Panc1 (cell line): ENCODE data around the gene FAM240B. TPM values are rescaled to one million over a fixed set of nuclear protein-coding genes. Genes with fewer than 3 reads are reported as not detected.

Experiments
- ATAC-seq: fragments of 200-7000 bp; cut with Tn5 transposase; 2 replicates; pipeline ENCODE4 v1.9.1; 2020; ENCODE audit warnings: mild to moderate bottlenecking, moderate library complexity
- BruUV-seq: library from RNA; stranded (reverse); fragments of 400-500 nt; replicated peaks from 2 replicates; lab custom pipeline; 2021; lab: Mats Ljungman, UMichigan
- CTCF ChIA-PET: fragments of 300-600 bp; sonication (Branson Sonifier 250); formaldehyde crosslinking; loops from one replicate; lab custom pipeline; 2022; ENCODE audit warnings: antibody characterized with exemption; lab: Charles Lee
- POLR2A ChIA-PET: fragments of 300-600 bp; sonication (Branson Sonifier 250); formaldehyde crosslinking; loops from one replicate; lab custom pipeline; 2022; ENCODE audit warnings: antibody characterized with exemption; lab: Charles Lee
- DNase-seq: peaks from one replicate; pipeline ENCODE4 v3.0.0-alpha.2; 2010; ENCODE audit warnings: low read depth, low spot score
- H3K27ac ChIP-seq: 2 replicates; pipeline ENCODE4 v1.5.1; 2011; ENCODE audit warnings: mild to moderate bottlenecking, low read length, inconsistent platforms
- H3K27me3 ChIP-seq: fragments of 200-500 bp; sonication (Bioruptor generic); 2 replicates; pipeline ENCODE4 v1.6.0; 2014; ENCODE audit warnings: low read length, inconsistent platforms; ENCODE audit not compliant: control insufficient read depth, insufficient read depth
- H3K36me3 ChIP-seq: fragments of 200-500 bp; sonication (Bioruptor generic); 2 replicates; pipeline ENCODE4 v1.5.1; 2014; ENCODE audit warnings: inconsistent platforms, mild to moderate bottlenecking, low read length, moderate library complexity; ENCODE audit not compliant: control insufficient read depth, insufficient read depth
- H3K4me1 ChIP-seq: 2 replicates; pipeline ENCODE4 v1.5.1; 2011; ENCODE audit warnings: inconsistent platforms, mild to moderate bottlenecking, low read length, moderate library complexity; ENCODE audit not compliant: control insufficient read depth, insufficient read depth
- H3K4me3 ChIP-seq, 2 experiments: 2 replicates each; pipeline ENCODE4 v1.5.1; 2011 to 2012; ENCODE audit warnings: low read depth in 2 of 2, low read length in 2 of 2, mild to moderate bottlenecking in 2 of 2, inconsistent platforms in 1 of 2, moderate library complexity in 1 of 2
- H3K9me3 ChIP-seq: fragments of 200-500 bp; sonication (Bioruptor generic); 2 replicates; pipeline ENCODE4 v1.5.1; 2014; ENCODE audit warnings: low read depth, mild to moderate bottlenecking, inconsistent platforms, low read length, moderate library complexity; ENCODE audit not compliant: control insufficient read depth, insufficient read depth
- CTCF ChIP-seq: fragments of 450-650 bp; IDR thresholded peaks from 2 replicates; pipeline ENCODE4 v1.5.1; 2017; ENCODE audit warnings: mild to moderate bottlenecking
- POLR2AphosphoS5 ChIP-seq: IDR thresholded peaks from 2 replicates; pipeline ENCODE4 v1.6.1; 2012; ENCODE audit warnings: mild to moderate bottlenecking, low read depth, low read length, moderate library complexity
- REST ChIP-seq, 2 experiments: IDR thresholded peaks; 2 replicates each; pipeline ENCODE4 v1.6.1; 2011 to 2012; ENCODE audit warnings: low read depth in 2 of 2, control low read depth in 1 of 2, low read length in 1 of 2, mild to moderate bottlenecking in 1 of 2, moderate library complexity in 1 of 2; ENCODE audit not compliant: insufficient read depth in 1 of 2
- SIN3A ChIP-seq: IDR thresholded peaks from 2 replicates; pipeline ENCODE4 v1.6.1; 2012; ENCODE audit warnings: low read depth, mild to moderate bottlenecking, low read length, moderate library complexity, borderline replicate concordance; ENCODE audit not compliant: insufficient read depth
- TCF7L2 ChIP-seq: IDR thresholded peaks from 2 replicates; pipeline ENCODE4 v1.6.1; 2011; ENCODE audit warnings: mild to moderate bottlenecking, low read depth, low read length, inconsistent platforms
- in situ Hi-C: cut with HindIII; loops from 2 replicates; pipeline ENCODE4 v1.10.0; 2016; ENCODE audit warnings: low sequenced_read_pairs, low pct_unique_long_range_greater_than_20kb
- intact Hi-C: fragments of 100-400 bp; cut with micrococcal nuclease; formaldehyde crosslinking; loops from one replicate; pipeline ENCODE4 v1.10.0; 2022; ENCODE audit not compliant: unreplicated experiment
- total RNA-seq: library from RNA; stranded (reverse); gene quantifications from one replicate; pipeline ENCODE4 v1.2.1, GENCODE V29; 2021; ENCODE audit not compliant: unreplicated experiment

FAM240B gene
- total RNA-seq, 1 experiment from 2014 or later, result not detected

- H3K4me3 ChIP-seq, result no peak overlapping the region
- intact Hi-C loops (loop anchor here (5.0 kb wide), 2 partner anchors 34 to 51 kb away; partner anchors contain the start of gene ANKRD18A), in situ Hi-C loops (no loop called here)
- TF ChIP-seq SIN3A, result no peak
- TF ChIP-seq TCF7L2, result no peak
- no peak for TF ChIP-seq CTCF
- TF ChIP-seq POLR2AphosphoS5, result no peak
- TF ChIP-seq REST (IDR thresholded peaks at IDR 0.05; ENCODE audit: insufficient read depth in 1 of 2, low read depth in 2 of 2, low read length in 1 of 2), result no peak
- CTCF ChIA-PET, result interaction anchor here (1.2 kb wide), 1 partner anchor 16 kb away, joined by 3 read pairs; no protein-coding TSS in a partner anchor
- no peak overlapping the region for H3K27ac ChIP-seq
- ATAC-seq, result no peak
- H3K27me3 ChIP-seq, result no peaks in the 10 kb centered on the region
- BruUV-seq, result no TSS peak
- H3K36me3 ChIP-seq, result no peaks in the 10 kb centered on the region
- no peaks in the 10 kb centered on the region for H3K9me3 ChIP-seq
- POLR2A ChIA-PET, result no interaction called here
- DNase-seq, result no peak
- H3K4me1 ChIP-seq, result peaks cover 5% of the 10 kb centered on the region; the same call in 1 of the 2 replicates
These were observed 46.3 kb downstream of the FAM240B start for GRCh38 chr9:38673399-38674193.

GRCh38 chr9:38671748-38672147 is 48.2 kb downstream of the FAM240B start:
- no peaks in the 10 kb centered on the region for H3K27me3 ChIP-seq
- peak overlapping the region; percentile 26 to 43 for H3K4me3 ChIP-seq
- intact Hi-C loops, result loop anchor here (5.0 kb wide), 2 partner anchors 36 to 49 kb away; partner anchors contain the start of gene ANKRD18A
- TF ChIP-seq REST (IDR thresholded peaks at IDR 0.05; ENCODE audit: insufficient read depth in 1 of 2, low read depth in 2 of 2, low read length in 1 of 2) (no peak), CTCF (no peak), SIN3A (no peak), TCF7L2 (no peak), POLR2AphosphoS5 (no peak)
- no peaks in the 10 kb centered on the region for H3K36me3 ChIP-seq
- peaks cover 5% of the 10 kb centered on the region; the same call in 1 of the 2 replicates for H3K4me1 ChIP-seq
- peak overlapping the region; percentile 69 for H3K27ac ChIP-seq
- no peaks in the 10 kb centered on the region for H3K9me3 ChIP-seq
- ChIA-PET POLR2A (no interaction called here), CTCF (interaction anchor here (0.9 to 1.6 kb wide), 3 partner anchors 16 to 67 kb away, joined by 3 to 6 read pairs (median 4); no protein-coding TSS in a partner anchor)
- ATAC-seq (no peak), DNase-seq (no peak)
- no TSS peak for BruUV-seq
- in situ Hi-C loops, result no loop called here
